Hepatocyte (in vitro differentiated cells): ENCODE data around the gene CNIH2.

Source experiments
- EZH2 ChIP-seq: fragments of 200-600 bp; sonication (generic); IDR thresholded peaks from 2 replicates; pipeline ENCODE4 v1.6.1; 2016; ENCODE audit warnings: antibody characterized with exemption, mild to moderate bottlenecking, borderline replicate concordance
- EZH2phosphoT487 ChIP-seq: fragments of 200-600 bp; sonication (generic); IDR thresholded peaks from one replicate; pipeline ENCODE4 v1.6.1; 2018; ENCODE audit warnings: antibody characterized with exemption, mild to moderate bottlenecking, low read depth, moderate library complexity; ENCODE audit not compliant: unreplicated experiment, severe bottlenecking
- TF ChIP-seq, protein P1 (sequence below): fragments of 200-600 bp; sonication (generic); IDR thresholded peaks from 2 replicates; pipeline ENCODE4 v1.5.1; 2016; ENCODE audit warnings: antibody characterized with exemption, mild to moderate bottlenecking; ENCODE audit not compliant: poor library complexity

DNA sequence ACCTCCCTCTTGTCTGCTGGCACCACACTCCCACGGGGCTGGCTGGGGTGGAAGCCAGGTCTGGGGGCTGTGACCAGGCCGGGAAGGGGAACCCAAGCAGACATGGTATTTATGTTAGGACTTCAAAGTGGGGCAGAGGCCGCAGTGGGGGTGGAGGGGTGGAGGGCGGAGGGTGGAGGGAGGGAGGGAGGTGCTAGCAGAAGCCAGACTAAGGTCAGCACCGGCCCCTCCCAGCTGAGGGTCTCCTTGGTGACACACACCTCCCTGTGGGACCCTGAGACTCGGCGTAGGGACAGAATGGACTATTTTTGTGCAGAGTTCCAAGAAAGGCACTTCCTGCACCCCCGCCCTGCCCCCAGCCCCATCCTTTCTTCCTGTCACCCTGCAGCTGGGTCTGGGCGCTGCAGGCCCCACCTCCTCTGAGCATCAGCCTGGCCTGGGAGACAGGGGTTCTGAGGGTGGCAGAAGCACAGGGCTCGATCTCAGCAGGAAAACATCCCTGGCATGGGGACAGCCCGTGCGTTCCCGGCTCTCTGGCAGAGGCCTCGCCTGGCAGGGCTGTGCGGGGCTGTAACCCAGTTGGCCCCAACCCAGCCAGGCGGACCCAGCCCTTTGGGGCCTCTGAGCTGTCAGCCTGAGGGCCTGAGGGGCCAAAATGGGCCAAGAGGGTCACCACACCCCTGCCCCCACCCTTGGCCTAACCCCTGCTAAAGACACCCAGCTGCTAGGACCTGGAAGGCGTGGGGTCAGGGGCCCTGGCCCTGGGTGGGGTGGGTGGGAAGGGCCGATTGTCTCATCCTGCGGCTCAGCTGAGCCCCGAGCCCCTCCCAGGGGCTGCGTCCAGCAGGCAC lies 48.5 kb downstream of the CNIH2 start:
- TF ChIP-seq, protein P1, sequence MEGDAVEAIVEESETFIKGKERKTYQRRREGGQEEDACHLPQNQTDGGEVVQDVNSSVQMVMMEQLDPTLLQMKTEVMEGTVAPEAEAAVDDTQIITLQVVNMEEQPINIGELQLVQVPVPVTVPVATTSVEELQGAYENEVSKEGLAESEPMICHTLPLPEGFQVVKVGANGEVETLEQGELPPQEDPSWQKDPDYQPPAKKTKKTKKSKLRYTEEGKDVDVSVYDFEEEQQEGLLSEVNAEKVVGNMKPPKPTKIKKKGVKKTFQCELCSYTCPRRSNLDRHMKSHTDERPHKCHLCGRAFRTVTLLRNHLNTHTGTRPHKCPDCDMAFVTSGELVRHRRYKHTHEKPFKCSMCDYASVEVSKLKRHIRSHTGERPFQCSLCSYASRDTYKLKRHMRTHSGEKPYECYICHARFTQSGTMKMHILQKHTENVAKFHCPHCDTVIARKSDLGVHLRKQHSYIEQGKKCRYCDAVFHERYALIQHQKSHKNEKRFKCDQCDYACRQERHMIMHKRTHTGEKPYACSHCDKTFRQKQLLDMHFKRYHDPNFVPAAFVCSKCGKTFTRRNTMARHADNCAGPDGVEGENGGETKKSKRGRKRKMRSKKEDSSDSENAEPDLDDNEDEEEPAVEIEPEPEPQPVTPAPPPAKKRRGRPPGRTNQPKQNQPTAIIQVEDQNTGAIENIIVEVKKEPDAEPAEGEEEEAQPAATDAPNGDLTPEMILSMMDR, result no peak
- TF ChIP-seq EZH2, result no peak
- no peak for TF ChIP-seq EZH2phosphoT487
